ENCODE results near the gene TASP1. TPM values are rescaled to one million over a fixed set of nuclear protein-coding genes. Genes with fewer than 3 reads are reported as not detected.
A peak's percentile ranks its signal among the peaks of the same experiment; 100 is the strongest.
"Not testable (repeated sequence)": the region's sequence is repeated elsewhere in the genome, so short reads cannot be mapped to it uniquely, and the experiment has no call there.

Gene TASP1
- total RNA-seq, 1 experiment from 2014 or later, result 13.9 TPM

- ATAC-seq (peak; percentile 35), DNase-seq (no peak)
- no peaks in the 10 kb centered on the region for H3K79me2 ChIP-seq (ENCODE audit: low read length)
- H3K27ac ChIP-seq (ENCODE audit: low read length), result no peak overlapping the region
- no peak for TF ChIP-seq EZH2 (IDR thresholded peaks at IDR 0.05; ENCODE audit: low read length, unreplicated experiment)
- no peak for TF ChIP-seq EZH2phosphoT487 (IDR thresholded peaks at IDR 0.05; ENCODE audit: borderline replicate concordance, low read length)
- no peak for TF ChIP-seq CTCF (conservative IDR thresholded peaks at IDR 0.05; ENCODE audit: low read depth, low read length)
- H3F3A ChIP-seq (ENCODE audit: low read length, unreplicated experiment), result no peaks in the 10 kb centered on the region
- H3K4me3 ChIP-seq (ENCODE audit: low read length), result no peak overlapping the region
- H3K9ac ChIP-seq (ENCODE audit: low read length), result no peak overlapping the region
- no peaks in the 10 kb centered on the region for H3K9me3 ChIP-seq (ENCODE audit: low read length)
- no TSS peak for BruUV-seq (replicated peaks)
- intact Hi-C loops (cut with micrococcal nuclease), result no loop called here
- CTCF ChIA-PET, result no interaction called here
- H2AFZ ChIP-seq (ENCODE audit: low read length), result 0 out of 2 replicates have a peak overlapping the region, but pooled peaks have one; percentile 41
- H3K36me3 ChIP-seq (ENCODE audit: low read depth, low read length), result no peaks in the 10 kb centered on the region
- no peaks in the 10 kb centered on the region for H3K4me1 ChIP-seq (ENCODE audit: insufficient read depth, low read length)
- H3K4me2 ChIP-seq (ENCODE audit: low read length), result no peak overlapping the region
- peaks cover 35% of the 10 kb centered on the region for H3K27me3 ChIP-seq (ENCODE audit: low read length)
- H3K9me2 ChIP-seq (replicated peaks; ENCODE audit: low read length), result no peaks in the 10 kb centered on the region
- no peaks in the 10 kb centered on the region for H4K20me1 ChIP-seq (ENCODE audit: low read length)
- POLR2A ChIA-PET (ENCODE audit: unreplicated experiment), result interaction anchor here (0.6 kb wide), 1 partner anchor 116 kb away, joined by 9 read pairs; no protein-coding TSS in a partner anchor
Observed at GRCh38 chr20:13661070-13661685, 22.4 kb upstream of the TASP1 start.

GRCh38 chr20:13659288-13659687 is 20.6 kb upstream of the TASP1 start:
- Histone ChIP-seq H3K27me3 (ENCODE audit: low read length) (peaks cover 30% of the 10 kb centered on the region), H3K4me1 (ENCODE audit: insufficient read depth, low read length) (no peaks in the 10 kb centered on the region), H4K20me1 (ENCODE audit: low read length) (no peaks in the 10 kb centered on the region), H3F3A (ENCODE audit: low read length, unreplicated experiment) (no peaks in the 10 kb centered on the region), H3K36me3 (ENCODE audit: low read depth, low read length) (no peaks in the 10 kb centered on the region), H3K9me3 (ENCODE audit: low read length) (no peaks in the 10 kb centered on the region), H3K4me2 (ENCODE audit: low read length) (no peak overlapping the region), H3K79me2 (ENCODE audit: low read length) (no peaks in the 10 kb centered on the region), H3K9ac (ENCODE audit: low read length) (no peak overlapping the region), H3K27ac (ENCODE audit: low read length) (no peak overlapping the region), H3K4me3 (ENCODE audit: low read length) (no peak overlapping the region), H3K9me2 (replicated peaks; ENCODE audit: low read length) (no peaks in the 10 kb centered on the region), H2AFZ (ENCODE audit: low read length) (no peak overlapping the region)
- ChIA-PET CTCF (no interaction called here), POLR2A (ENCODE audit: unreplicated experiment) (no interaction called here)
- intact Hi-C loops (cut with micrococcal nuclease), result no loop called here
- ATAC-seq (no peak), DNase-seq (no peak)
- TF ChIP-seq EZH2phosphoT487 (IDR thresholded peaks at IDR 0.05; ENCODE audit: borderline replicate concordance, low read length) (no peak), CTCF (conservative IDR thresholded peaks at IDR 0.05; ENCODE audit: low read depth, low read length) (no peak), EZH2 (IDR thresholded peaks at IDR 0.05; ENCODE audit: low read length, unreplicated experiment) (no peak)
- no TSS peak for BruUV-seq (replicated peaks)

GRCh38 chr20:13658060-13658459 is 19.3 kb upstream of the TASP1 start:
- CTCF ChIA-PET; ATAC-seq; DNase-seq; H2AFZ ChIP-seq (ENCODE audit: low read length); H4K20me1 ChIP-seq (ENCODE audit: low read length); H3K9me3 ChIP-seq (ENCODE audit: low read length); H3K9ac ChIP-seq (ENCODE audit: low read length); H3K4me2 ChIP-seq (ENCODE audit: low read length); BruUV-seq (replicated peaks); H3K4me3 ChIP-seq (ENCODE audit: low read length); H3K9me2 ChIP-seq (replicated peaks; ENCODE audit: low read length); H3K4me1 ChIP-seq (ENCODE audit: insufficient read depth, low read length); H3K79me2 ChIP-seq (ENCODE audit: low read length); H3K27ac ChIP-seq (ENCODE audit: low read length); intact Hi-C loops (cut with micrococcal nuclease); H3F3A ChIP-seq (ENCODE audit: low read length, unreplicated experiment); H3K36me3 ChIP-seq (ENCODE audit: low read depth, low read length); POLR2A ChIA-PET (ENCODE audit: unreplicated experiment): not testable (repeated sequence)
- peaks cover 22% of the 10 kb centered on the region for H3K27me3 ChIP-seq (ENCODE audit: low read length)
